Neural progenitor cell (in vitro differentiated cells): ENCODE measurements around the gene CHST13.

Experiments used
- EZH2 ChIP-seq: fragments of 200-600 bp; sonication (generic); IDR thresholded peaks from 2 replicates; pipeline ENCODE4 v1.6.1; 2017; ENCODE audit warnings: antibody characterized with exemption, mild to moderate bottlenecking, moderate library complexity
- EZH2phosphoT487 ChIP-seq: fragments of 200-600 bp; sonication (generic); IDR thresholded peaks from 2 replicates; pipeline ENCODE4 v1.6.1; 2017; ENCODE audit warnings: antibody characterized with exemption
- TF ChIP-seq, protein P1 (sequence below): fragments of 200-600 bp; sonication (generic); IDR thresholded peaks from 2 replicates; pipeline ENCODE4 v1.5.1; 2017; ENCODE audit warnings: antibody characterized with exemption, mild to moderate bottlenecking

DNA sequence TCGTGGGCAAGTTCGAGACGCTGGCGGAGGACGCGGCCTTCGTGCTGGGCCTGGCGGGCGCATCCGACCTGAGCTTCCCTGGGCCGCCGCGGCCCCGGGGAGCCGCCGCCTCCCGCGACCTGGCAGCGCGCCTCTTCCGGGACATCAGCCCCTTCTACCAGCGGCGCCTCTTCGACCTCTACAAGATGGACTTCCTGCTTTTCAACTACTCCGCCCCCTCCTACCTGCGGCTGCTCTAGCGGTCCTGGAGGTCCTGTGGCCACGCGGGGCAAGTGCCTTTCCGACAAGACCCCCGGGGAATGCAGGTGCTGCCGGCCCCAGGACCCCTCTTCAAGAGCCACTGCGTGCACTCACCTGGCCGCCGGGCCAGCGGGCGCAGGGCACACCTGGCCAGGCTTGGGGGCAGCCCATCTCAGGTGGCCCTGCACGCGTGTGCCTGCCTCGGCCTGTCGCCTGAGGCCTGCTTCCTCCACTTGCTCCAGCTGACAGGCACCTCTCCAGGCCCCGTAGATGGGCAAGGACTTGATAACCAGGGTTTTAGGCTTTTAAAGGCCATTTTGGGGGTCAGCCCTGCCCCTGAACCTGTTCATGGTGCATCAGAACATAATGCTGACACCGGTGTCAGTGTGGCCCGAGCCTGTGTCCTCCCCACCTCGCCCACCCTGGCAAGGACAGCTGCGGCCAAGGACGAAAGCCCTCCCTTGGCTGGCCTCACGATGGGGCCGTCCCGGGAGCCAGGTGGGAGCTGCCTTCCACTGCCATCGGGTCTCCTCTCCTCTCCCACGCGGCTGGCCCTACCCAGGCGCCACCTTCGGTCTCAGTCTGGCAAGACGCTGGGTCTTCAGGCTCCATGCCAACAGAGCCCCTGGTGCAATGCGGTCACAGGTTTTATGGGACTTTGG, 18.6 kb downstream of the CHST13 start:
- TF ChIP-seq, protein P1, sequence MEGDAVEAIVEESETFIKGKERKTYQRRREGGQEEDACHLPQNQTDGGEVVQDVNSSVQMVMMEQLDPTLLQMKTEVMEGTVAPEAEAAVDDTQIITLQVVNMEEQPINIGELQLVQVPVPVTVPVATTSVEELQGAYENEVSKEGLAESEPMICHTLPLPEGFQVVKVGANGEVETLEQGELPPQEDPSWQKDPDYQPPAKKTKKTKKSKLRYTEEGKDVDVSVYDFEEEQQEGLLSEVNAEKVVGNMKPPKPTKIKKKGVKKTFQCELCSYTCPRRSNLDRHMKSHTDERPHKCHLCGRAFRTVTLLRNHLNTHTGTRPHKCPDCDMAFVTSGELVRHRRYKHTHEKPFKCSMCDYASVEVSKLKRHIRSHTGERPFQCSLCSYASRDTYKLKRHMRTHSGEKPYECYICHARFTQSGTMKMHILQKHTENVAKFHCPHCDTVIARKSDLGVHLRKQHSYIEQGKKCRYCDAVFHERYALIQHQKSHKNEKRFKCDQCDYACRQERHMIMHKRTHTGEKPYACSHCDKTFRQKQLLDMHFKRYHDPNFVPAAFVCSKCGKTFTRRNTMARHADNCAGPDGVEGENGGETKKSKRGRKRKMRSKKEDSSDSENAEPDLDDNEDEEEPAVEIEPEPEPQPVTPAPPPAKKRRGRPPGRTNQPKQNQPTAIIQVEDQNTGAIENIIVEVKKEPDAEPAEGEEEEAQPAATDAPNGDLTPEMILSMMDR: no peak
- no peak for TF ChIP-seq EZH2phosphoT487
- no peak for TF ChIP-seq EZH2
